Measurements from ENCODE around the gene SLC30A2. TPM values are rescaled to one million over a fixed set of nuclear protein-coding genes. Genes with fewer than 3 reads are reported as not detected.

The SLC30A2 gene
- total and polyA plus RNA-seq, 9 of the 15 experiments (the other 6 are each of a cell fraction or from before 2014, with no cell fraction given), result 0.01 to 0.18 (median 0.06) TPM; not detected in 3

DNA sequence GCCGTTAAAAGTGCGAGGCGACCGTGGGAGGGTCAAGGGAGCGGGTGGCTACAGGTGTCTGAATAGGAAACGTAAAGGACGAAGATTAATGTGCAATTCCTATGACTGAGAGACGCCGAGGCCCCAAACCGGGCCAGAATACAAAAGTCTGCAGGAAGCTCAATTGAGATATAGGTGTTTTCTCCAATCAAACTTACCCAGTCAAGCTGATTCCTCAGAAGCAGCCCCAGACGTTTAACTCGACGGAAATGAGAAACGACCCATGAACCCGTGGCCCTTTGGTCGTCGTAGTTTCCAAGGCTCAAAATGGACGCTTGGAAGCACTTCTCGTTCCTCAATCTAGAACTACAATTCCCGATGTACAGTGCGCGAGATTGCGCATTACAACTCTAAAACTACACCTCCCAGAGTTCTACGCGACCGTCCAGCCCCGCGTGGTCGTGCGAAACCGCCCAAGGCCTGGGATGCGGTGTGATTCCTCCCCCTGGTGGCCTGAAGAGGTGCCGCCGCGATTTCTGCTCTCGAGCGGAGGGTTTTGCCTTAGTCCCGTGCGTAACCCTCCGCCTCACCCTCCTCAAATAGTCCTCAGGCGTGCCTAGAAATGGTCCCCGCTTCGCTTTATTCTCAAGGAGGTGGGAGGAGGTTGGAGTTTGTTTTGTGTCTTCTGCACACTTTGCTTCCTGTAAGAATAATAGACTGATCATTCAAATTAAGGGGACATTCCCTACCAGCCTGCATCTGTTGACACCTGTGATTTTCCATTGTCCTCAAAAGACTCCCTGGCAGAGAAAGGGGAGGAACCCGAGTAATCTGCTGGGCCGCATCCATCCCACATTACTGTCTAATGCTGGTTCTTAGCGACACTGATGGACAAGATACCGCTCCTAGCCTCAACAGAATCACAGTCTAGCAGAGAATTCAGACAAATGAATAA is 47.8 kb downstream of the SLC30A2 start, which contains the start of gene PAFAH2 (continued):
- TF ChIP-seq TAF9B (IDR thresholded peaks at IDR 0.05; ENCODE audit: partially characterized antibody) (no peak), ZSCAN32 (CRISPR knock-in tag; IDR thresholded peaks at IDR 0.05) (no peak), DNMT1 (IDR thresholded peaks at IDR 0.05) (no peak), ZNF695 (CRISPR knock-in tag; IDR thresholded peaks at IDR 0.05) (no peak), NFE2 (IDR thresholded peaks at IDR 0.05; ENCODE audit: low read depth) (peak; percentile 57; the same call in 1 of the 2 replicates), NELFE (IDR thresholded peaks at IDR 0.05; ENCODE audit: insufficient read depth, insufficient read length) (no peak), TEAD4 (IDR thresholded peaks at IDR 0.05; ENCODE audit: low read length) (peak; percentile 68), TEAD4 (CRISPR knock-in tag; IDR thresholded peaks at IDR 0.05; ENCODE audit: borderline replicate concordance) (no peak), ZNF766 (CRISPR knock-in tag; conservative IDR thresholded peaks at IDR 0.05) (peak; percentile 99), ZNF696 (CRISPR knock-in tag; conservative IDR thresholded peaks at IDR 0.05) (no peak), SP1 (CRISPR knock-in tag; IDR thresholded peaks at IDR 0.05) (peak; percentile 100), DACH1 (IDR thresholded peaks at IDR 0.05; ENCODE audit: partially characterized antibody) (peak; percentile 67), ILF3 (IDR thresholded peaks at IDR 0.05; ENCODE audit: borderline replicate concordance) (no peak), ATF2 (CRISPR knock-in tag; IDR thresholded peaks at IDR 0.05) (no peak), ZNF316 (IDR thresholded peaks at IDR 0.05) (no peak)
- TF ChIP-seq, protein P1, sequence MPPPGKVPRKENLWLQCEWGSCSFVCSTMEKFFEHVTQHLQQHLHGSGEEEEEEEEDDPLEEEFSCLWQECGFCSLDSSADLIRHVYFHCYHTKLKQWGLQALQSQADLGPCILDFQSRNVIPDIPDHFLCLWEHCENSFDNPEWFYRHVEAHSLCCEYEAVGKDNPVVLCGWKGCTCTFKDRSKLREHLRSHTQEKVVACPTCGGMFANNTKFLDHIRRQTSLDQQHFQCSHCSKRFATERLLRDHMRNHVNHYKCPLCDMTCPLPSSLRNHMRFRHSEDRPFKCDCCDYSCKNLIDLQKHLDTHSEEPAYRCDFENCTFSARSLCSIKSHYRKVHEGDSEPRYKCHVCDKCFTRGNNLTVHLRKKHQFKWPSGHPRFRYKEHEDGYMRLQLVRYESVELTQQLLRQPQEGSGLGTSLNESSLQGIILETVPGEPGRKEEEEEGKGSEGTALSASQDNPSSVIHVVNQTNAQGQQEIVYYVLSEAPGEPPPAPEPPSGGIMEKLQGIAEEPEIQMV (tag; conservative IDR thresholded peaks at IDR 0.05; ENCODE audit: low read depth), result peak; percentile 54; the same call in 1 of the 2 replicates
- TF ChIP-seq, protein P2, sequence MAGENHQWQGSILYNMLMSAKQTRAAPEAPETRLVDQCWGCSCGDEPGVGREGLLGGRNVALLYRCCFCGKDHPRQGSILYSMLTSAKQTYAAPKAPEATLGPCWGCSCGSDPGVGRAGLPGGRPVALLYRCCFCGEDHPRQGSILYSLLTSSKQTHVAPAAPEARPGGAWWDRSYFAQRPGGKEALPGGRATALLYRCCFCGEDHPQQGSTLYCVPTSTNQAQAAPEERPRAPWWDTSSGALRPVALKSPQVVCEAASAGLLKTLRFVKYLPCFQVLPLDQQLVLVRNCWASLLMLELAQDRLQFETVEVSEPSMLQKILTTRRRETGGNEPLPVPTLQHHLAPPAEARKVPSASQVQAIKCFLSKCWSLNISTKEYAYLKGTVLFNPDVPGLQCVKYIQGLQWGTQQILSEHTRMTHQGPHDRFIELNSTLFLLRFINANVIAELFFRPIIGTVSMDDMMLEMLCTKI (IDR thresholded peaks at IDR 0.05; ENCODE audit: partially characterized antibody), result no peak
- TF ChIP-seq, protein P3, sequence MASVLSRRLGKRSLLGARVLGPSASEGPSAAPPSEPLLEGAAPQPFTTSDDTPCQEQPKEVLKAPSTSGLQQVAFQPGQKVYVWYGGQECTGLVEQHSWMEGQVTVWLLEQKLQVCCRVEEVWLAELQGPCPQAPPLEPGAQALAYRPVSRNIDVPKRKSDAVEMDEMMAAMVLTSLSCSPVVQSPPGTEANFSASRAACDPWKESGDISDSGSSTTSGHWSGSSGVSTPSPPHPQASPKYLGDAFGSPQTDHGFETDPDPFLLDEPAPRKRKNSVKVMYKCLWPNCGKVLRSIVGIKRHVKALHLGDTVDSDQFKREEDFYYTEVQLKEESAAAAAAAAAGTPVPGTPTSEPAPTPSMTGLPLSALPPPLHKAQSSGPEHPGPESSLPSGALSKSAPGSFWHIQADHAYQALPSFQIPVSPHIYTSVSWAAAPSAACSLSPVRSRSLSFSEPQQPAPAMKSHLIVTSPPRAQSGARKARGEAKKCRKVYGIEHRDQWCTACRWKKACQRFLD (CRISPR knock-in tag; IDR thresholded peaks at IDR 0.05), result peak; percentile 97
